Middle frontal gyrus (tissue), 1 donor: ENCODE measurements around the gene HIBCH.
"Not testable (repeated sequence)": the region's sequence is repeated elsewhere in the genome, so short reads cannot be mapped to it uniquely, and the experiment has no call there.

Experiments
- DNase-seq: peaks from one replicate; pipeline ENCODE4 v3.0.0-alpha.2; 2015; ENCODE audit warnings: low spot score; ENCODE audit errors: extremely low spot score

The HIBCH gene

GRCh38 chr2:190343089-190343535 is 23.5 kb upstream of the HIBCH start:
- no peak for DNase-seq

GRCh38 chr2:190342611-190343010 is 23.0 kb upstream of the HIBCH start:
- no peak for DNase-seq

- DNase-seq = no peak
Measured at GRCh38 chr2:190340369-190340768, 20.7 kb upstream of the HIBCH start.

GRCh38 chr2:190339394-190339793 is 19.8 kb upstream of the HIBCH start:
- DNase-seq = no peak

GRCh38 chr2:190338453-190338852 is 18.8 kb upstream of the HIBCH start:
- no peak for DNase-seq

GRCh38 chr2:190336420-190336819 is 16.8 kb upstream of the HIBCH start:
- no peak for DNase-seq

GRCh38 chr2:190335584-190335983 is 16.0 kb upstream of the HIBCH start:
- not testable (repeated sequence) for DNase-seq

GRCh38 chr2:190335225-190335559 is 15.6 kb upstream of the HIBCH start:
- no peak for DNase-seq

- DNase-seq = no peak
Measured at GRCh38 chr2:190334479-190335224, 15.0 kb upstream of the HIBCH start.

GRCh38 chr2:190333928-190334327 is 14.3 kb upstream of the HIBCH start:
- no peak for DNase-seq

GRCh38 chr2:190333395-190333794 is 13.8 kb upstream of the HIBCH start:
- DNase-seq = no peak

GRCh38 chr2:190328573-190329147 is 9.0 kb upstream of the HIBCH start:
- no peak for DNase-seq

- DNase-seq = no peak
Measured at GRCh38 chr2:190327867-190328572, 8.4 kb upstream of the HIBCH start.

GRCh38 chr2:190325588-190325987 is 6.0 kb upstream of the HIBCH start:
- no peak for DNase-seq

GRCh38 chr2:190323406-190323805 is 3.8 kb upstream of the HIBCH start:
- no peak for DNase-seq

GRCh38 chr2:190320696-190321095 is 1.1 kb upstream of the HIBCH start:
- no peak for DNase-seq

GRCh38 chr2:190318931-190319554 is 583 bp downstream of the HIBCH start:
- DNase-seq = no peak

GRCh38 chr2:190318514-190318913 is 1.1 kb downstream of the HIBCH start:
- no peak for DNase-seq

GRCh38 chr2:190315273-190315672 is 4.4 kb downstream of the HIBCH start:
- DNase-seq = no peak

GRCh38 chr2:190313880-190314279 is 5.7 kb downstream of the HIBCH start:
- DNase-seq = no peak

- DNase-seq = not testable (repeated sequence)
Measured at GRCh38 chr2:190312635-190313025, 7.0 kb downstream of the HIBCH start.
